PC-9 (cell line): ENCODE data around the gene GPC5. TPM values are rescaled to one million over a fixed set of nuclear protein-coding genes. Genes with fewer than 3 reads are reported as not detected.
"Not testable (repeated sequence)": the region's sequence is repeated elsewhere in the genome, so short reads cannot be mapped to it uniquely, and the experiment has no call there.

Experiments used
- BruUV-seq: library from RNA; stranded (reverse); fragments of 400-500 nt; replicated peaks from 2 replicates; lab custom pipeline; 2021; lab: Mats Ljungman, UMichigan
- CTCF ChIA-PET: fragments of 300-600 bp; sonication (Branson Sonifier 250); formaldehyde crosslinking; loops from one replicate; lab custom pipeline; 2022; ENCODE audit warnings: antibody characterized with exemption; lab: Charles Lee
- POLR2A ChIA-PET: fragments of 300-600 bp; sonication (Branson Sonifier 250); formaldehyde crosslinking; loops from one replicate; lab custom pipeline; 2022; ENCODE audit warnings: antibody characterized with exemption; ENCODE audit not compliant: unreplicated experiment; lab: Charles Lee
- DNase-seq, 2 experiments: peaks; one replicate each; pipeline versions ENCODE4 v3.0.0 to v3.0.0-alpha.2; 2015 to 2022; ENCODE audit warnings: mixed read lengths in 1 of 2
- H2AFZ ChIP-seq: fragments of 200-600 bp; sonication (generic); 2 replicates; pipeline ENCODE4 v1.8.1; 2017; ENCODE audit warnings: antibody characterized with exemption
- H3F3A ChIP-seq: fragments of 200-600 bp; sonication (generic); 2 replicates; pipeline ENCODE4 v1.8.1; 2017; ENCODE audit warnings: antibody characterized with exemption, mild to moderate bottlenecking, low read depth; ENCODE audit not compliant: insufficient read depth
- H3K27ac ChIP-seq: fragments of 200-600 bp; sonication (generic); 2 replicates; pipeline ENCODE4 v1.6.1; 2016; ENCODE audit warnings: mixed run types
- H3K27me3 ChIP-seq: fragments of 200-600 bp; sonication (generic); 2 replicates; pipeline ENCODE4 v1.6.1; 2016; ENCODE audit warnings: low read depth, mixed run types; ENCODE audit not compliant: insufficient read depth
- H3K36me3 ChIP-seq: fragments of 200-600 bp; sonication (generic); 2 replicates; pipeline ENCODE4 v1.6.1; 2016; ENCODE audit warnings: low read depth, mixed run types
- H3K4me1 ChIP-seq: fragments of 200-600 bp; sonication (generic); replicated peaks from 2 replicates; pipeline ENCODE4 v1.6.1; 2016; ENCODE audit warnings: mixed run types; ENCODE audit not compliant: insufficient read depth
- H3K4me2 ChIP-seq: fragments of 200-600 bp; sonication (generic); 2 replicates; pipeline ENCODE4 v1.6.1; 2017; ENCODE audit warnings: mixed run types
- H3K4me3 ChIP-seq: fragments of 200-600 bp; sonication (generic); 2 replicates; pipeline ENCODE4 v1.6.1; 2016; ENCODE audit warnings: mixed run types
- H3K79me2 ChIP-seq: fragments of 200-600 bp; sonication (generic); 2 replicates; pipeline ENCODE4 v1.6.1; 2017; ENCODE audit warnings: low read depth, mixed run types
- H3K9me2 ChIP-seq: fragments of 200-600 bp; sonication (generic); 2 replicates; pipeline ENCODE4 v1.8.1; 2017; ENCODE audit warnings: mild to moderate bottlenecking; ENCODE audit not compliant: insufficient read depth
- H3K9me3 ChIP-seq: fragments of 200-600 bp; sonication (generic); 2 replicates; pipeline ENCODE4 v1.8.1; 2016; ENCODE audit warnings: low read depth; ENCODE audit not compliant: insufficient read depth
- H4K20me1 ChIP-seq: fragments of 200-600 bp; sonication (generic); 2 replicates; pipeline ENCODE4 v1.8.1; 2017; ENCODE audit not compliant: insufficient read depth
- EZH2 ChIP-seq: fragments of 200-600 bp; sonication (generic); IDR thresholded peaks from 2 replicates; pipeline ENCODE4 v1.8.0; 2017; ENCODE audit warnings: antibody characterized with exemption, low read depth
- intact Hi-C: fragments of 100-400 bp; cut with micrococcal nuclease; formaldehyde crosslinking; loops from one replicate; pipeline ENCODE4 v1.10.0; 2022; ENCODE audit not compliant: unreplicated experiment
- total RNA-seq: library from RNA; stranded (reverse); gene quantifications from 2 replicates; pipeline ENCODE4 v1.2.3, GENCODE V29; 2021
- TF ChIP-seq, protein P1 (sequence below): fragments of 200-600 bp; sonication (generic); conservative IDR thresholded peaks from 2 replicates; pipeline ENCODE4 v1.6.1; 2017; ENCODE audit warnings: mixed run types, antibody characterized with exemption, mild to moderate bottlenecking, moderate library complexity

Gene GPC5
- total RNA-seq, 1 experiment from 2014 or later, result not detected

DNA sequence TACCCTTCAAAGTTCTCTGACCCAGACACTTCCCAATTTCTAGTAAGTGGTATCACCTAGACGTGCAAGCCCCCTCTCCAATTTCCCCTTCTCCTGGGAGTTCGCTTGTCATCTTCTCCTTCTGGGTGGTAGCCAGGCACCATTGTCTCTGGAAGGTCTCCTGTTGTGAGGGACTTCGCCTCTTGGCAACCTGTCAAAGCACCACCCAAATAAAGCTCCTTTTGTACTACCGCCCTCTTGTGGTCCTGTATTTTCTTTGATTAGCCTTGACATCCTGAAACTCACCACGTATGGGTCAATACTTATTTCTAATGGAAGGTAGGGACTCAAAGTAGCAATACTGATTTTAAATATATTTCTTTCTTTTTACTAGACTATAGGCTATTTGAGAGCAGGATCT lies 8.2 kb downstream of the GPC5 start:
- no TSS peak for BruUV-seq
- ChIA-PET CTCF (interaction anchor here (0.5 to 1.3 kb wide), 3 partner anchors 19 to 78 kb away, joined by 3 to 5 read pairs (median 3); no protein-coding TSS in a partner anchor), POLR2A (no interaction called here)
- intact Hi-C loops, result loop anchor here (5.0 kb wide), 1 partner anchor 274 kb away; no protein-coding TSS in a partner anchor
- no peaks in the 10 kb centered on the region for H3K36me3 ChIP-seq
- H4K20me1 ChIP-seq, result no peaks in the 10 kb centered on the region
- no peak overlapping the region for H3K4me3 ChIP-seq
- peak in 1 of 2 experiments; percentile 39 for DNase-seq
- H3K4me2 ChIP-seq, result no peak overlapping the region
- no peak overlapping the region for H2AFZ ChIP-seq
- H3K9me3 ChIP-seq, result no peaks in the 10 kb centered on the region
- H3F3A ChIP-seq, result no peaks in the 10 kb centered on the region
- H3K9me2 ChIP-seq, result peaks cover 3% of the 10 kb centered on the region; the same call in 1 of the 2 replicates
- no peaks in the 10 kb centered on the region for H3K79me2 ChIP-seq
- no peaks in the 10 kb centered on the region for H3K4me1 ChIP-seq
- no peak overlapping the region for H3K27ac ChIP-seq
- 0 out of 2 replicates have a peak, but pooled peaks cover 4% of the 10 kb centered on the region for H3K27me3 ChIP-seq
- TF ChIP-seq EZH2, result no peak
- TF ChIP-seq, protein P1, sequence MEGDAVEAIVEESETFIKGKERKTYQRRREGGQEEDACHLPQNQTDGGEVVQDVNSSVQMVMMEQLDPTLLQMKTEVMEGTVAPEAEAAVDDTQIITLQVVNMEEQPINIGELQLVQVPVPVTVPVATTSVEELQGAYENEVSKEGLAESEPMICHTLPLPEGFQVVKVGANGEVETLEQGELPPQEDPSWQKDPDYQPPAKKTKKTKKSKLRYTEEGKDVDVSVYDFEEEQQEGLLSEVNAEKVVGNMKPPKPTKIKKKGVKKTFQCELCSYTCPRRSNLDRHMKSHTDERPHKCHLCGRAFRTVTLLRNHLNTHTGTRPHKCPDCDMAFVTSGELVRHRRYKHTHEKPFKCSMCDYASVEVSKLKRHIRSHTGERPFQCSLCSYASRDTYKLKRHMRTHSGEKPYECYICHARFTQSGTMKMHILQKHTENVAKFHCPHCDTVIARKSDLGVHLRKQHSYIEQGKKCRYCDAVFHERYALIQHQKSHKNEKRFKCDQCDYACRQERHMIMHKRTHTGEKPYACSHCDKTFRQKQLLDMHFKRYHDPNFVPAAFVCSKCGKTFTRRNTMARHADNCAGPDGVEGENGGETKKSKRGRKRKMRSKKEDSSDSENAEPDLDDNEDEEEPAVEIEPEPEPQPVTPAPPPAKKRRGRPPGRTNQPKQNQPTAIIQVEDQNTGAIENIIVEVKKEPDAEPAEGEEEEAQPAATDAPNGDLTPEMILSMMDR, result peak; percentile 64

DNA sequence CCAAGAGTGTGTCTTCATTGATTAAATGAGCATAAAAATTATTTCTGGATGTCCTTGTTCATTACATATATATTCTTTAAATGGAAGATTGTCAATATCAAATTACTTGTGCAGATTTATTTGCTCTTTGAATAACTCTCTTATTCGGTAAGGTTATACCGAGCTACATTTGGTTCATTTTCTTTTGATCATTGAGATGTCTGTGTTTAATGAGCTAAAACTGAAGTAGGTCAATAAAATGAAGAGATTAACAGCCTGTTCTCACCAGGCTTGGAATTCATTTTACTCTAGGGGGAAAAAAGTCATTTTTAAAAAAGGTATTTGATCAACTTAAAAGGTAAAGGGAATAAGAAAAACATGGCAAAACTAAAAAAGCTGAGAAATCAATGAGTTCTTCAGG lies 10.6 kb downstream of the GPC5 start:
- Histone ChIP-seq H3K9me2 (no peaks in the 10 kb centered on the region), H3K4me1 (no peaks in the 10 kb centered on the region), H3K27ac (no peak overlapping the region), H3K9me3 (no peaks in the 10 kb centered on the region), H3K4me2 (no peak overlapping the region), H3K4me3 (no peak overlapping the region), H3K79me2 (no peaks in the 10 kb centered on the region), H3K36me3 (no peaks in the 10 kb centered on the region), H3F3A (no peaks in the 10 kb centered on the region), H4K20me1 (no peaks in the 10 kb centered on the region), H3K27me3 (0 out of 2 replicates have a peak, but pooled peaks cover 4% of the 10 kb centered on the region), H2AFZ (no peak overlapping the region)
- intact Hi-C loops, result loop anchor here (5.0 kb wide), 1 partner anchor 277 kb away; no protein-coding TSS in a partner anchor
- ChIA-PET POLR2A (no interaction called here), CTCF (no interaction called here)
- DNase-seq, result no peak
- TF ChIP-seq EZH2, result no peak
- TF ChIP-seq, protein P1, result no peak
- no TSS peak for BruUV-seq

DNA sequence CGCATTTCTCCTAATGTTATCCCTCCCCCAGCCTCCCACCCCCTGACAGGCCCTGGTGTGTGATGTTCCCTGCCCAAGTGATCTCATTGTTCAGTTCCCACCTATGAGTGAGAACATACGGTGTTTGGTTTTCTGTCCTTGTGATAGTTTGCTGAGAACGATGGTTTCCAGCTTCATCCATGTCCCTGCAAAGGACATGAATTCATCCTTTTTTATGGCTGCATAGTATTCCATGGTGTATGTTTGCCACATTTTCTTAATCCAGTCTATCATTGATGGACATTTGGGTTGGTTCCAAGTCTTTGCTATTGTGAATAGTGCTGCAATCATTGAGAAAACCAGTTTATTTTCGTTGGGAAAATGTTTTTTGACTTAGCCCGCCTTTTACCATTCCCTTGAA lies 18.2 kb downstream of the GPC5 start:
- H4K20me1 ChIP-seq, CTCF ChIA-PET, H3K9me2 ChIP-seq, H3K9me3 ChIP-seq, H3K79me2 ChIP-seq, intact Hi-C loops, BruUV-seq, H3K36me3 ChIP-seq, DNase-seq, POLR2A ChIA-PET, H3K4me1 ChIP-seq, H2AFZ ChIP-seq, H3F3A ChIP-seq, H3K4me3 ChIP-seq, H3K4me2 ChIP-seq, H3K27me3 ChIP-seq, H3K27ac ChIP-seq: not testable (repeated sequence)
